CD8-positive, alpha-beta memory T cell (primary cell): ENCODE data around the gene SSPN. TPM values are rescaled to one million over a fixed set of nuclear protein-coding genes. Genes with fewer than 3 reads are reported as not detected.

Experiments
- CTCF ChIA-PET: fragments of 350-600 bp; sonication (Branson Sonifier 250); formaldehyde crosslinking; loops from one replicate; lab custom pipeline; 2021; ENCODE audit warnings: antibody characterized with exemption; lab: Charles Lee
- POLR2A ChIA-PET: fragments of 350-600 bp; sonication (Branson Sonifier 250); formaldehyde crosslinking; loops from one replicate; lab custom pipeline; 2021; ENCODE audit warnings: antibody characterized with exemption; lab: Charles Lee
- DNase-seq, 5 donors: peaks; one replicate each; pipeline versions ENCODE4 v3.0.0 to v3.0.0-alpha.2; 2020 to 2022; ENCODE audit warnings: mixed read lengths in 1 of 5
- H3K27ac ChIP-seq: one replicate; pipeline ENCODE4 v1.7.0; 2013; ENCODE audit warnings: low read depth, mild to moderate bottlenecking, low read length, moderate library complexity
- H3K27me3 ChIP-seq: 2 replicates; pipeline ENCODE4 v1.7.0; 2013; ENCODE audit warnings: low read length, mild to moderate bottlenecking; ENCODE audit not compliant: insufficient read depth, poor library complexity, severe bottlenecking
- H3K36me3 ChIP-seq: 2 replicates; pipeline ENCODE4 v1.7.0; 2013; ENCODE audit warnings: mild to moderate bottlenecking, low read length, moderate library complexity; ENCODE audit not compliant: insufficient read depth
- H3K4me1 ChIP-seq: 2 replicates; pipeline ENCODE4 v1.7.0; 2013; ENCODE audit warnings: mild to moderate bottlenecking, low read length, moderate library complexity; ENCODE audit not compliant: insufficient read depth
- H3K4me3 ChIP-seq: 2 replicates; pipeline ENCODE4 v1.7.0; 2013; ENCODE audit warnings: mild to moderate bottlenecking, low read length
- H3K9me3 ChIP-seq: 2 replicates; pipeline ENCODE4 v1.7.0; 2013; ENCODE audit warnings: mild to moderate bottlenecking, low read length
- H3K27ac Mint-ChIP-seq, 8 donors: one replicate each; pipeline ENCODE4 v1.8.0; 2020 to 2021; ENCODE audit warnings: mixed read lengths in 8 of 8, mild to moderate bottlenecking in 6 of 8, inconsistent platforms in 3 of 8, moderate library complexity in 3 of 8
- H3K27me3 Mint-ChIP-seq, 2 donors: one replicate each; pipeline ENCODE4 v1.8.0; 2020 to 2021; ENCODE audit warnings: mixed read lengths in 2 of 2, mild to moderate bottlenecking in 1 of 2, moderate library complexity in 1 of 2
- H3K36me3 Mint-ChIP-seq, 3 donors: one replicate each; pipeline ENCODE4 v1.8.0; 2020 to 2021; ENCODE audit warnings: mixed read lengths in 3 of 3, inconsistent platforms in 1 of 3, mild to moderate bottlenecking in 1 of 3
- H3K4me1 Mint-ChIP-seq, 3 donors: one replicate each; pipeline ENCODE4 v1.8.0; 2020 to 2021; ENCODE audit warnings: mixed read lengths in 3 of 3, inconsistent platforms in 1 of 3, mild to moderate bottlenecking in 1 of 3
- H3K4me3 Mint-ChIP-seq, 7 donors: one replicate each; pipeline ENCODE4 v1.8.0; 2020 to 2021; ENCODE audit warnings: mixed read lengths in 7 of 7, mild to moderate bottlenecking in 6 of 7, moderate library complexity in 4 of 7, inconsistent platforms in 2 of 7
- H3K9me3 Mint-ChIP-seq, 5 donors: one replicate each; pipeline ENCODE4 v1.8.0; 2020 to 2022; ENCODE audit warnings: mixed read lengths in 5 of 5, mild to moderate bottlenecking in 3 of 5, moderate library complexity in 2 of 5, inconsistent platforms in 1 of 5
- polyA plus RNA-seq: library from polyadenylated mRNA; unstranded; fragments of 300-500 nt; fragmentation: Illumina TruSeq; gene quantifications from one replicate; pipeline ENCODE4 v1.2.3, GENCODE V29; 2021
- total RNA-seq, 2 experiments: library from RNA; stranded (reverse); gene quantifications; one replicate each; pipeline ENCODE4 v1.2.3, GENCODE V29; 2021

SSPN gene
- total and polyA plus RNA-seq, 3 experiments from 2014 or later: not detected

- Mint-ChIP-seq H3K9me3 (no peaks in the 10 kb centered on the region), H3K4me1 (peaks cover 4 to 14% (median 5%) of the 10 kb centered on the region in 3 donors), H3K36me3 (no peaks in the 10 kb centered on the region), H3K27ac (no peak overlapping the region), H3K4me3 (no peak overlapping the region), H3K27me3 (peaks cover 19 to 70% of the 10 kb centered on the region in 2 donors)
- POLR2A ChIA-PET: no interaction called here
- H3K9me3 ChIP-seq: no peaks in the 10 kb centered on the region
- no peak overlapping the region for H3K4me3 ChIP-seq
- no peak for DNase-seq
- no peaks in the 10 kb centered on the region for H3K36me3 ChIP-seq
- no peak overlapping the region for H3K27ac ChIP-seq
- CTCF ChIA-PET: no interaction called here
- peaks cover 4% of the 10 kb centered on the region for H3K27me3 ChIP-seq
- no peaks in the 10 kb centered on the region for H3K4me1 ChIP-seq
Measured at GRCh38 chr12:26192142-26192541, 3.2 kb upstream of the SSPN start.

DNA sequence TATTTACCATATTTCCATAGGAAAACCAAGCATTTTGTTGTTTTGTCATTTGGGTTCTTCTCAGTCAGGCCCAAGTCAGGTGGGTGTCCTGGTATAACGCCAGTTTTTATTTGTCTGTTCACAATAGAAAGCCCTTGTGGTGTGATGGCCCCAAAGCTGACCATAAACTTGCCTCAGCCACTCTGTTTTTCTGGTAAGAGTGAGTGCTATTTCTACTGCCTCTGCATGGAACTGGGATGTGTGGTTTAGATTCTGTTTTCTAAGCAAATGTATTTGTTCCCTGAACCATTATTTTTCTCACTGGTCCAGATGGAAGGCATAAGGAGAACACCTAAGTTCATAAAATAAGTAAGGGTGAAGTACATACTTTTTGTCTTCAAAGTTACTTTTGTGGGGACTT is 1.8 kb upstream of the SSPN start:
- Mint-ChIP-seq H3K4me3 (no peak overlapping the region), H3K36me3 (no peaks in the 10 kb centered on the region), H3K4me1 (peaks cover 4 to 14% (median 5%) of the 10 kb centered on the region in 3 donors), H3K9me3 (no peaks in the 10 kb centered on the region), H3K27me3 (peaks cover 18 to 66% of the 10 kb centered on the region in 2 donors), H3K27ac (no peak overlapping the region)
- POLR2A ChIA-PET: no interaction called here
- no peak overlapping the region for H3K4me3 ChIP-seq
- no peak for DNase-seq
- no peaks in the 10 kb centered on the region for H3K36me3 ChIP-seq
- H3K27ac ChIP-seq: no peak overlapping the region
- H3K9me3 ChIP-seq: no peaks in the 10 kb centered on the region
- H3K27me3 ChIP-seq: peaks cover 4% of the 10 kb centered on the region
- H3K4me1 ChIP-seq: no peaks in the 10 kb centered on the region
- CTCF ChIA-PET: no interaction called here

DNA sequence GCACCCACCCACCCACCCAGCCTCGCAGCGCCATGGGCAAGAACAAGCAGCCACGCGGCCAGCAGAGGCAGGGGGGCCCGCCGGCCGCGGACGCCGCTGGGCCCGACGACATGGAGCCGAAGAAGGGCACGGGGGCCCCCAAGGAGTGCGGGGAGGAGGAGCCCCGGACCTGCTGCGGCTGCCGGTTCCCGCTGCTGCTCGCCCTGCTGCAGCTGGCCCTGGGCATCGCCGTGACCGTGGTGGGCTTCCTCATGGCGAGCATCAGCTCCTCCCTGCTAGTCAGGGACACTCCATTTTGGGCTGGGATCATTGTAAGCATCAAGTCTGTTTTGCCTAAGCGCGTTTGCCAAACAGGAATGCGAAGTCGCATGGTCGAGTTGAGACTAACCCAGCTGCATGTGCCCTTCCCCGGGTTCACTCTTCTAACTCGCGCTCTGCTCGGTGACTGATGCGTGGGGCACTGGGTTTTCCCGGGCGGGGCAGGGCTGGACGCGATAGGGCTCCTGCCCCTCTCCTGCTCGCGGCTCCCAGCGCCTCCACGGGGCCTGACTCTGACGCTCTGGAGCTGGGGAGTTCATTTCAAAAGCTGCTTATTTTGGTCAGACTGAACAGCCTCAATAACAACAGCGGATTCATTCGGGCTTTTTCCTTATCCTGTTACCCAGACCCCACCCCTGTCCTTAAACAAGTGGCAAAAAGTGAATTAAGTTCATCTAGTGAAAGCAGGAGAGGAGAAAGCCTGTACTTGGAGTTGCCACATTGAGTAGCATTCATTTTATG is 458 bp downstream of the SSPN start:
- H3K36me3 Mint-ChIP-seq: no peaks in the 10 kb centered on the region
- no peaks in the 10 kb centered on the region for H3K9me3 Mint-ChIP-seq
- H3K4me3 Mint-ChIP-seq: peak overlapping the region in 6 of 7 donors; percentile 24 to 70 (median 48)
- CTCF ChIA-PET: no interaction called here
- POLR2A ChIA-PET: no interaction called here
- H3K4me3 ChIP-seq: no peak overlapping the region
- H3K27ac Mint-ChIP-seq: no peak overlapping the region
- peaks cover 4 to 14% (median 5%) of the 10 kb centered on the region in 3 donors for H3K4me1 Mint-ChIP-seq
- no peaks in the 10 kb centered on the region for H3K4me1 ChIP-seq
- H3K27me3 Mint-ChIP-seq: peaks cover 20 to 71% of the 10 kb centered on the region in 2 donors
- H3K27me3 ChIP-seq: peaks cover 4% of the 10 kb centered on the region
- DNase-seq: no peak
- H3K27ac ChIP-seq: no peak overlapping the region
- H3K9me3 ChIP-seq: no peaks in the 10 kb centered on the region
- H3K36me3 ChIP-seq: no peaks in the 10 kb centered on the region

DNA sequence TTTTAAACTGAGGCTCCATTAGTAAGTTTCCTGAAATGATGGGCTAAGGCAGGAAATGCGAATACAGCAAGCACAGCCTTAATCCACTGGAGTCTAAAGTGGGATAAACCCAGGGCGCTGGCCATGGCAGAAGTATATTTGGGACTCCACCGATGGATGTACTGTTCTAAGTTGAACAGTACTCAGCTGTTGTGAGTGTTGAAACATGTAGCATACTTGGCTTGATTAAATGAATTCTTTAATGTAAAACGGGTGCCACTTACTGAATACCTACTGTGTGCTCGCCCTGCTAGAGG is 996 bp downstream of the SSPN start:
- Mint-ChIP-seq H3K36me3 (no peaks in the 10 kb centered on the region), H3K27ac (no peak overlapping the region), H3K4me1 (peaks cover 4 to 14% (median 5%) of the 10 kb centered on the region in 3 donors), H3K27me3 (peaks cover 20 to 68% of the 10 kb centered on the region in 2 donors), H3K4me3 (no peak overlapping the region), H3K9me3 (no peaks in the 10 kb centered on the region)
- DNase-seq: no peak
- Histone ChIP-seq H3K27ac (no peak overlapping the region), H3K4me3 (no peak overlapping the region), H3K9me3 (no peaks in the 10 kb centered on the region), H3K4me1 (no peaks in the 10 kb centered on the region), H3K36me3 (no peaks in the 10 kb centered on the region), H3K27me3 (peaks cover 4% of the 10 kb centered on the region)
- CTCF ChIA-PET: no interaction called here
- POLR2A ChIA-PET: no interaction called here

DNA sequence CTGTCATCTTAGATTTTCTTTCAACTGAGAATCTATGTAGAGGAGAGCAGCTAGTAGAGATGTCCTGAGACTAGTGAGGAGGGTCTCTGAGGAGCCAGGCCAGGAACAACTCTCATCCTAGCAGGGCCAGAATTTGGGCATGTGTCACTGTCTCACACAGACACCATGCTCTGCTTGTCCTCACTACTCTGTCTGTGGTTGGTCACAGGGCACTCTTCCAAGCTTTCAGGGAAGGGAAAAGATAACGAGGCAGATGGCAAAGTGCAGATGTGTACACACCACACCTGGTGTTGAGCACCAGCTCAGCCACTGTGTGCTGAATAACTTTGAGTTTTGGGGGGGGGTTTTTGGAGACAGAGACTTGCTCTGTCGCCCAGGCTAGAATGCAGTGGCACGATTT is 2.5 kb downstream of the SSPN start:
- Histone ChIP-seq H3K9me3 (no peaks in the 10 kb centered on the region), H3K27me3 (peaks cover 4% of the 10 kb centered on the region), H3K4me1 (no peaks in the 10 kb centered on the region), H3K4me3 (no peak overlapping the region), H3K27ac (no peak overlapping the region), H3K36me3 (no peaks in the 10 kb centered on the region)
- no peak for DNase-seq
- H3K36me3 Mint-ChIP-seq: no peaks in the 10 kb centered on the region
- H3K27ac Mint-ChIP-seq: no peak overlapping the region
- H3K4me1 Mint-ChIP-seq: peaks cover 4 to 14% (median 5%) of the 10 kb centered on the region in 3 donors
- ChIA-PET CTCF (no interaction called here), POLR2A (no interaction called here)
- H3K9me3 Mint-ChIP-seq: no peaks in the 10 kb centered on the region
- H3K27me3 Mint-ChIP-seq: peaks cover 20 to 61% of the 10 kb centered on the region in 2 donors
- no peak overlapping the region for H3K4me3 Mint-ChIP-seq

DNA sequence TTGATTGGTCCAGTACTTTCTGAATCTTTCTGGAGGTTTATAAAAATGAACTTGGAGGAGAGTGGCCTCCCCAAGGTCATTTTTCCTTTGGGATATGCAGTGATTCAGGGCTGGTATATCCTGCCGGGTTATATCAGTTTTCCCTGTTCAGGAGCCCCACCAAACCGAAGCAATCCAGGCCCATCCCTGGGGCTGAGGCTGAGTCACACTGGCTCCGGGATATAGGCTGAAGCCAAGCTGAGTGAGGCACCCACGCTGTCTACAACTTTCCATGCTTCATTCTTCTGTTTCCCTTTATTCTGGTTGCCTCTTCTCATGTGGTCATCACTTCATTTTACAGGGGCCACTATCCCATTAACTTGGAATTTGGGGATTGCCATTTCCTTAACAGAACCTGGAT is 3.4 kb downstream of the SSPN start:
- ChIA-PET POLR2A (no interaction called here), CTCF (no interaction called here)
- Mint-ChIP-seq H3K27ac (no peak overlapping the region), H3K36me3 (no peaks in the 10 kb centered on the region), H3K27me3 (peaks cover 16 to 55% of the 10 kb centered on the region in 2 donors), H3K4me3 (no peak overlapping the region), H3K4me1 (peaks cover 4 to 14% (median 5%) of the 10 kb centered on the region in 3 donors), H3K9me3 (no peaks in the 10 kb centered on the region)
- H3K27me3 ChIP-seq: peaks cover 4% of the 10 kb centered on the region
- DNase-seq: no peak
- no peak overlapping the region for H3K4me3 ChIP-seq
- no peak overlapping the region for H3K27ac ChIP-seq
- H3K4me1 ChIP-seq: no peaks in the 10 kb centered on the region
- no peaks in the 10 kb centered on the region for H3K9me3 ChIP-seq
- H3K36me3 ChIP-seq: no peaks in the 10 kb centered on the region

DNA sequence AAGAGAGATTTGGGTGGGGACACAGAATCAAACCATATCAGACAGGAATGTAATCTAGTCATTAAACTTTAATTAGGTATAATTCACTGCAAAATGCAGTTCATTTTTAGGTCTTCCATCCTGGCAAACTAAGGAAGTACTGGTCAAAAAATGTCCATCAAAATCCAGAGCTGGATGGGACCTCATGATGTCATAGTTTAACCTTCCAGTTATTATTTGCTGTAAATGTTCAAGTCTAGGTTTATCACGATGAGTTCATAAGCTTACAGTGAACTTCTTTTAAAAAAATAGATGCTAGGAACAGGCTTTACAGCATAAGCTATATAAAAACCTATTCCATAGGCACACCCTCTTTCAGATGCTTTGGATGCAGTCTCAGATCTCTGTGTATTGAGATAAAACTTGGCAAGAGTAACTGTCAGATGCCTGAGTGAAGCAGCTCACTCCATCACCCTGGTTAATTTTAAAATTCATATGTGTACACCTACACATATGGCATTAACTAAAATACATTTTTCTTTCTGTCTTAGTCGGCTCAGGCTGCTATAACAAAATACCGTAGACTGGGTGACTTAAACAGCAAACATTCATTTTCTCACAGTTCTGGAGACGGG is 7.9 kb downstream of the SSPN start:
- H3K27ac ChIP-seq: no peak overlapping the region
- Mint-ChIP-seq H3K27me3 (peaks cover 2 to 29% of the 10 kb centered on the region in 2 donors), H3K27ac (no peak overlapping the region), H3K9me3 (no peaks in the 10 kb centered on the region), H3K4me1 (no peaks in the 10 kb centered on the region), H3K36me3 (no peaks in the 10 kb centered on the region), H3K4me3 (no peak overlapping the region)
- H3K4me1 ChIP-seq: no peaks in the 10 kb centered on the region
- POLR2A ChIA-PET: no interaction called here
- no peak for DNase-seq
- H3K4me3 ChIP-seq: no peak overlapping the region
- no peaks in the 10 kb centered on the region for H3K27me3 ChIP-seq
- CTCF ChIA-PET: no interaction called here
- no peaks in the 10 kb centered on the region for H3K9me3 ChIP-seq
- H3K36me3 ChIP-seq: no peaks in the 10 kb centered on the region

- no peak overlapping the region for H3K27ac Mint-ChIP-seq
- Histone ChIP-seq H3K36me3 (no peaks in the 10 kb centered on the region), H3K27ac (no peak overlapping the region), H3K4me1 (no peaks in the 10 kb centered on the region), H3K9me3 (no peaks in the 10 kb centered on the region), H3K27me3 (no peaks in the 10 kb centered on the region), H3K4me3 (no peak overlapping the region)
- H3K9me3 Mint-ChIP-seq: no peaks in the 10 kb centered on the region
- ChIA-PET CTCF (no interaction called here), POLR2A (no interaction called here)
- no peaks in the 10 kb centered on the region for H3K36me3 Mint-ChIP-seq
- H3K4me1 Mint-ChIP-seq: no peaks in the 10 kb centered on the region
- no peak for DNase-seq
- H3K27me3 Mint-ChIP-seq: peaks cover under 1 to 27% of the 10 kb centered on the region in 2 donors
- H3K4me3 Mint-ChIP-seq: no peak overlapping the region
Measured at GRCh38 chr12:26204612-26205289, 9.4 kb downstream of the SSPN start.
